Measurements from ENCODE around the gene RPL6.

DNA sequence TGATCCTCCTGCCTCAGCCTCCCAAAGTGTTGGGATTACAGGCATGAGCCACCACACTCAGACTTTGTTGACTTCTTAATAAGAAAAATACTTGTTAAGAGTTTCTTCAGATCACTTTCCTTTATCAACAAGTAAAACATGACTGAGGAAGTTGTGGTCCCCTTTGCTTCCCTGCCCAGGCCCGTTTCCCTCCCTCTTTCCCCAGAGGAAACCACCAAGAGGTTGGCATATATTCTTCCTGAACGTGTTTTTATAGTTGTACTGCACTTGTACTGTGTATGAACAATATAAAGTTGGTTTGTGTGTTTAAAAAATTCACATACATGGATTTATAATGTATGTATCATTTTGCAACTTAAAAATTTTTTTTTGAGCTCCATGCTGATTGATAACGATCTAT is 37.7 kb upstream of the RPL6 start:
- TF ChIP-seq POLR2AphosphoS5 (IDR thresholded peaks at IDR 0.05; ENCODE audit: low read depth) = no peak
- TF ChIP-seq, protein P1, sequence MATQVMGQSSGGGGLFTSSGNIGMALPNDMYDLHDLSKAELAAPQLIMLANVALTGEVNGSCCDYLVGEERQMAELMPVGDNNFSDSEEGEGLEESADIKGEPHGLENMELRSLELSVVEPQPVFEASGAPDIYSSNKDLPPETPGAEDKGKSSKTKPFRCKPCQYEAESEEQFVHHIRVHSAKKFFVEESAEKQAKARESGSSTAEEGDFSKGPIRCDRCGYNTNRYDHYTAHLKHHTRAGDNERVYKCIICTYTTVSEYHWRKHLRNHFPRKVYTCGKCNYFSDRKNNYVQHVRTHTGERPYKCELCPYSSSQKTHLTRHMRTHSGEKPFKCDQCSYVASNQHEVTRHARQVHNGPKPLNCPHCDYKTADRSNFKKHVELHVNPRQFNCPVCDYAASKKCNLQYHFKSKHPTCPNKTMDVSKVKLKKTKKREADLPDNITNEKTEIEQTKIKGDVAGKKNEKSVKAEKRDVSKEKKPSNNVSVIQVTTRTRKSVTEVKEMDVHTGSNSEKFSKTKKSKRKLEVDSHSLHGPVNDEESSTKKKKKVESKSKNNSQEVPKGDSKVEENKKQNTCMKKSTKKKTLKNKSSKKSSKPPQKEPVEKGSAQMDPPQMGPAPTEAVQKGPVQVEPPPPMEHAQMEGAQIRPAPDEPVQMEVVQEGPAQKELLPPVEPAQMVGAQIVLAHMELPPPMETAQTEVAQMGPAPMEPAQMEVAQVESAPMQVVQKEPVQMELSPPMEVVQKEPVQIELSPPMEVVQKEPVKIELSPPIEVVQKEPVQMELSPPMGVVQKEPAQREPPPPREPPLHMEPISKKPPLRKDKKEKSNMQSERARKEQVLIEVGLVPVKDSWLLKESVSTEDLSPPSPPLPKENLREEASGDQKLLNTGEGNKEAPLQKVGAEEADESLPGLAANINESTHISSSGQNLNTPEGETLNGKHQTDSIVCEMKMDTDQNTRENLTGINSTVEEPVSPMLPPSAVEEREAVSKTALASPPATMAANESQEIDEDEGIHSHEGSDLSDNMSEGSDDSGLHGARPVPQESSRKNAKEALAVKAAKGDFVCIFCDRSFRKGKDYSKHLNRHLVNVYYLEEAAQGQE (IDR thresholded peaks at IDR 0.05; ENCODE audit: unreplicated experiment) = no peak
- TF ChIP-seq, protein P2, sequence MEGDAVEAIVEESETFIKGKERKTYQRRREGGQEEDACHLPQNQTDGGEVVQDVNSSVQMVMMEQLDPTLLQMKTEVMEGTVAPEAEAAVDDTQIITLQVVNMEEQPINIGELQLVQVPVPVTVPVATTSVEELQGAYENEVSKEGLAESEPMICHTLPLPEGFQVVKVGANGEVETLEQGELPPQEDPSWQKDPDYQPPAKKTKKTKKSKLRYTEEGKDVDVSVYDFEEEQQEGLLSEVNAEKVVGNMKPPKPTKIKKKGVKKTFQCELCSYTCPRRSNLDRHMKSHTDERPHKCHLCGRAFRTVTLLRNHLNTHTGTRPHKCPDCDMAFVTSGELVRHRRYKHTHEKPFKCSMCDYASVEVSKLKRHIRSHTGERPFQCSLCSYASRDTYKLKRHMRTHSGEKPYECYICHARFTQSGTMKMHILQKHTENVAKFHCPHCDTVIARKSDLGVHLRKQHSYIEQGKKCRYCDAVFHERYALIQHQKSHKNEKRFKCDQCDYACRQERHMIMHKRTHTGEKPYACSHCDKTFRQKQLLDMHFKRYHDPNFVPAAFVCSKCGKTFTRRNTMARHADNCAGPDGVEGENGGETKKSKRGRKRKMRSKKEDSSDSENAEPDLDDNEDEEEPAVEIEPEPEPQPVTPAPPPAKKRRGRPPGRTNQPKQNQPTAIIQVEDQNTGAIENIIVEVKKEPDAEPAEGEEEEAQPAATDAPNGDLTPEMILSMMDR (conservative IDR thresholded peaks at IDR 0.05; ENCODE audit: low read depth in 2 of 2) = no peak
- no peak for TF ChIP-seq EZH2phosphoT487 (IDR thresholded peaks at IDR 0.05; ENCODE audit: unreplicated experiment)
- no peak for TF ChIP-seq EZH2 (IDR thresholded peaks at IDR 0.05; ENCODE audit: low read depth, unreplicated experiment)
- no peak for TF ChIP-seq STAT1 (IDR thresholded peaks at IDR 0.05; ENCODE audit: unreplicated experiment)
- TF ChIP-seq, protein P3, sequence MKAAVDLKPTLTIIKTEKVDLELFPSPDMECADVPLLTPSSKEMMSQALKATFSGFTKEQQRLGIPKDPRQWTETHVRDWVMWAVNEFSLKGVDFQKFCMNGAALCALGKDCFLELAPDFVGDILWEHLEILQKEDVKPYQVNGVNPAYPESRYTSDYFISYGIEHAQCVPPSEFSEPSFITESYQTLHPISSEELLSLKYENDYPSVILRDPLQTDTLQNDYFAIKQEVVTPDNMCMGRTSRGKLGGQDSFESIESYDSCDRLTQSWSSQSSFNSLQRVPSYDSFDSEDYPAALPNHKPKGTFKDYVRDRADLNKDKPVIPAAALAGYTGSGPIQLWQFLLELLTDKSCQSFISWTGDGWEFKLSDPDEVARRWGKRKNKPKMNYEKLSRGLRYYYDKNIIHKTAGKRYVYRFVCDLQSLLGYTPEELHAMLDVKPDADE (IDR thresholded peaks at IDR 0.05) = no peak
- TF ChIP-seq JUNB (IDR thresholded peaks at IDR 0.05; ENCODE audit: unreplicated experiment) = no peak
- no peak for TF ChIP-seq CREB1 (CRISPR knock-in tag; IDR thresholded peaks at IDR 0.05; ENCODE audit: low read depth)

All from GM23338 (cell line).